SK-N-SH treated with all-trans-retinoic acid at 6 μM for 48 hours (cell line): ENCODE measurements around the gene UIMC1.
"Not testable (repeated sequence)": the region's sequence is repeated elsewhere in the genome, so short reads cannot be mapped to it uniquely, and the experiment has no call there.

Experiments used
- ATAC-seq: fragments of 200-7000 bp; cut with Tn5 transposase; 3 replicates; pipeline ENCODE4 v1.9.1; 2020; ENCODE audit warnings: mild to moderate bottlenecking, moderate library complexity
- BACH2 ChIP-seq: fragments of 250-450 bp; sonication (Bioruptor Pico); IDR thresholded peaks from 2 replicates; pipeline ENCODE4 v1.9.0; 2021; ENCODE audit warnings: mild to moderate bottlenecking, borderline replicate concordance
- ESRRG ChIP-seq: fragments of 250-450 bp; sonication (Bioruptor Pico); IDR thresholded peaks from 2 replicates; pipeline ENCODE4 v1.6.1; 2021; ENCODE audit warnings: mild to moderate bottlenecking
- GLIS3 ChIP-seq: fragments of 250-450 bp; sonication (Bioruptor Pico); IDR thresholded peaks from 2 replicates; pipeline ENCODE4 v1.5.0; 2020; ENCODE audit warnings: mild to moderate bottlenecking, moderate library complexity
- ISL1 ChIP-seq: fragments of 250-450 bp; sonication (Bioruptor Pico); IDR thresholded peaks from 2 replicates; pipeline ENCODE4 v2.1.2; 2022; ENCODE audit warnings: mild to moderate bottlenecking, moderate library complexity
- OSR1 ChIP-seq: fragments of 250-450 bp; sonication (Bioruptor Pico); IDR thresholded peaks from 2 replicates; pipeline ENCODE4 v1.8.0; 2022; ENCODE audit warnings: moderate library complexity, mild to moderate bottlenecking, inconsistent platforms
- PPARA ChIP-seq: fragments of 250-450 bp; sonication (Bioruptor Pico); IDR thresholded peaks from 2 replicates; pipeline ENCODE4 v1.5.0; 2020; ENCODE audit warnings: mild to moderate bottlenecking, borderline replicate concordance
- SNAI2 ChIP-seq: fragments of 250-450 bp; sonication (Bioruptor Pico); IDR thresholded peaks from 2 replicates; pipeline ENCODE4 v1.5.0; 2020; ENCODE audit warnings: mild to moderate bottlenecking, moderate library complexity
- TCF4 ChIP-seq: fragments of 250-450 bp; sonication (Bioruptor Pico); IDR thresholded peaks from 2 replicates; pipeline ENCODE4 v1.8.0; 2021; ENCODE audit warnings: mild to moderate bottlenecking, moderate library complexity, borderline replicate concordance
- TOX ChIP-seq: fragments of 250-450 bp; sonication (Bioruptor Pico); IDR thresholded peaks from 2 replicates; pipeline ENCODE4 v1.8.0; 2021; ENCODE audit warnings: mild to moderate bottlenecking, moderate library complexity, borderline replicate concordance
- ZFP3 ChIP-seq: fragments of 250-450 bp; sonication (Bioruptor Pico); IDR thresholded peaks from 2 replicates; pipeline ENCODE4 v1.5.0; 2020; ENCODE audit warnings: mild to moderate bottlenecking, moderate library complexity
- ZFP30 ChIP-seq: fragments of 450-650 bp; formaldehyde crosslinking; IDR thresholded peaks from 2 replicates; pipeline ENCODE4 v1.5.0; 2022; ENCODE audit warnings: mild to moderate bottlenecking, moderate library complexity
- ZNF70 ChIP-seq: fragments of 450-650 bp; formaldehyde crosslinking; IDR thresholded peaks from 2 replicates; pipeline ENCODE4 v1.5.0; 2020; ENCODE audit warnings: mild to moderate bottlenecking, moderate library complexity
- ZNF8 ChIP-seq: fragments of 450-650 bp; formaldehyde crosslinking; IDR thresholded peaks from 2 replicates; pipeline ENCODE4 v1.5.0; 2020; ENCODE audit warnings: mild to moderate bottlenecking, moderate library complexity
- TF ChIP-seq, protein P1 (sequence below): fragments of 250-450 bp; sonication (Bioruptor Pico); IDR thresholded peaks from 2 replicates; pipeline ENCODE4 v1.8.0; 2021; ENCODE audit warnings: low read depth, mild to moderate bottlenecking, moderate library complexity, borderline replicate concordance
- TF ChIP-seq, protein P2 (sequence below): fragments of 250-450 bp; sonication (Bioruptor Pico); IDR thresholded peaks from 2 replicates; pipeline ENCODE4 v1.8.0; 2020; ENCODE audit warnings: mild to moderate bottlenecking, moderate library complexity, borderline replicate concordance
- TF ChIP-seq, protein P3 (sequence below): fragments of 250-450 bp; sonication (Bioruptor Pico); IDR thresholded peaks from 2 replicates; pipeline ENCODE4 v1.5.1; 2021; ENCODE audit warnings: mild to moderate bottlenecking, moderate library complexity
- TF ChIP-seq, protein P4 (sequence below): fragments of 250-450 bp; sonication (Bioruptor Pico); IDR thresholded peaks from 2 replicates; pipeline ENCODE4 v1.5.1; 2020; ENCODE audit warnings: low read depth, mild to moderate bottlenecking, moderate library complexity
- TF ChIP-seq, protein P5 (sequence below): fragments of 250-450 bp; sonication (Bioruptor Pico); IDR thresholded peaks from 2 replicates; pipeline ENCODE4 v1.5.0; 2020; ENCODE audit warnings: mild to moderate bottlenecking, moderate library complexity

The UIMC1 gene

DNA sequence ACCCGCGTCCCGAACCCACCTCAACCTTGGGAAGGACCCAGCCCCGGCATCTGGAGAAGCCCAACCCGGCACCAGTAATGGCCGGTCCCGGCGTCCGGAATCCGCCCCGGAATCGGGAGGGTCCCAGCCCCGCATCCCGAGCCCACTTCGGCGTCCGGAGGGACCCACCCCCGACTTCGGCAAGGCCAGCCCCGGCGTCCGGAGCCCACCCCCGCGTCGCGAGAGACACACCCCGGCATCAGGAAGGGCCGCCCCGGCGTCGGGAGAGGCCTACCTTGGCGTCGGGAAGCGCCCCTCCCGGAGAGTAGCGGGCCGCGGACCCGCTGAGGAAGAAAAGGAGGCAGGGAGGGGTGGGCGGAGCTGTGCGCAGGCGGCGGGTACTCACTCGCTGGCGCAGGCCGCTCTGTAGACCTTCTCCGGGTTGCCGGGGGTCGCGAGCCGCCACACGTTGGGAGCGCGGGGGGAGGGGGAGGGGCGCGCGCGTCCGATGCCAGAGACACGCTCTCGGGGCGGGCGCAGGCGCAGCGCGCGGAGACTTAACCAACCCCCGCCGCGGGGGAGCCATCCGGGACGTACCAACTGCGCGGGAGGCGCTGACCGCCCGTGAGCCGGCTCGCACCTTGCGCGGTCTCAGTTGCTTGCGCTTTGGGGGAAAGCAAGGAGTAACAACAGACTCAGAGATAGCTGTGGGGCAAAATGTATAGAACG, at the start of gene UIMC1:
Gene UIMC1, minus strand, starts transcription at position 515 of the 708 bp plus-strand sequence. CDS start 24,164 bp downstream, outside the sequence.
- ATAC-seq, result peak; percentile 88
- TF ChIP-seq, protein P1, sequence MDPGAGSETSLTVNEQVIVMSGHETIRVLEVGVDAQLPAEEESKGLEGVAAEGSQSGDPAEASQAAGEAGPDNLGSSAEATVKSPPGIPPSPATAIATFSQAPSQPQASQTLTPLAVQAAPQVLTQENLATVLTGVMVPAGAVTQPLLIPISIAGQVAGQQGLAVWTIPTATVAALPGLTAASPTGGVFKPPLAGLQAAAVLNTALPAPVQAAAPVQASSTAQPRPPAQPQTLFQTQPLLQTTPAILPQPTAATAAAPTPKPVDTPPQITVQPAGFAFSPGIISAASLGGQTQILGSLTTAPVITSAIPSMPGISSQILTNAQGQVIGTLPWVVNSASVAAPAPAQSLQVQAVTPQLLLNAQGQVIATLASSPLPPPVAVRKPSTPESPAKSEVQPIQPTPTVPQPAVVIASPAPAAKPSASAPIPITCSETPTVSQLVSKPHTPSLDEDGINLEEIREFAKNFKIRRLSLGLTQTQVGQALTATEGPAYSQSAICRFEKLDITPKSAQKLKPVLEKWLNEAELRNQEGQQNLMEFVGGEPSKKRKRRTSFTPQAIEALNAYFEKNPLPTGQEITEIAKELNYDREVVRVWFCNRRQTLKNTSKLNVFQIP, result 0 out of 2 replicates have a peak, but pooled peaks have one; percentile 59
- TF ChIP-seq PPARA (CRISPR knock-in tag), result no peak
- TF ChIP-seq, protein P2, sequence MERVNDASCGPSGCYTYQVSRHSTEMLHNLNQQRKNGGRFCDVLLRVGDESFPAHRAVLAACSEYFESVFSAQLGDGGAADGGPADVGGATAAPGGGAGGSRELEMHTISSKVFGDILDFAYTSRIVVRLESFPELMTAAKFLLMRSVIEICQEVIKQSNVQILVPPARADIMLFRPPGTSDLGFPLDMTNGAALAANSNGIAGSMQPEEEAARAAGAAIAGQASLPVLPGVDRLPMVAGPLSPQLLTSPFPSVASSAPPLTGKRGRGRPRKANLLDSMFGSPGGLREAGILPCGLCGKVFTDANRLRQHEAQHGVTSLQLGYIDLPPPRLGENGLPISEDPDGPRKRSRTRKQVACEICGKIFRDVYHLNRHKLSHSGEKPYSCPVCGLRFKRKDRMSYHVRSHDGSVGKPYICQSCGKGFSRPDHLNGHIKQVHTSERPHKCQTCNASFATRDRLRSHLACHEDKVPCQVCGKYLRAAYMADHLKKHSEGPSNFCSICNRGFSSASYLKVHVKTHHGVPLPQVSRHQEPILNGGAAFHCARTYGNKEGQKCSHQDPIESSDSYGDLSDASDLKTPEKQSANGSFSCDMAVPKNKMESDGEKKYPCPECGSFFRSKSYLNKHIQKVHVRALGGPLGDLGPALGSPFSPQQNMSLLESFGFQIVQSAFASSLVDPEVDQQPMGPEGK (CRISPR knock-in tag), result peak; percentile 68; the same call in 1 of the 2 replicates
- TF ChIP-seq, all 23 proteins: peak for 2

DNA sequence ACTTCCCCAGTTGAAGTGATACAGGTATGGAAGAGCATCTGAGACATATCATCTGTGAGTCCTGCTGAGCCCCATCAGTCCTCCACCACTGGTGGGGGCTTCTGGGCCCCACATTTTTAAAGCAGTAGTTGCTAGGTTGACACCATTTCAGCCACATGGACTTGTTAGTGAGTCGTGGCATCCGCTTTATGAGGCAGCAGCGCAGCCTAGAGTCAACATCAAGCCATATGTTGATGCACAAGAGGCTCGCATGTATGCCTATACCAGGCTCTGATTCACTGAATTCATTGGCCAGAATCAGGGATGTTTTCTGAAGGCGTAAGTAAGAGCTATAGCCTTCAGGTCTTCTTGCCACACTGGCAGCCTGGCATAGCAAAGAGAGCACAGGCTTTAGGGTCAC, 42.7 kb upstream of the UIMC1 start:
- ATAC-seq, result no peak
- TF ChIP-seq GLIS3 (CRISPR knock-in tag), result no peak
- TF ChIP-seq ZFP30 (CRISPR knock-in tag), result no peak
- TF ChIP-seq, protein P1, result no peak
- TF ChIP-seq OSR1 (CRISPR knock-in tag), result no peak
- TF ChIP-seq PPARA (CRISPR knock-in tag), result no peak
- TF ChIP-seq ZNF70 (CRISPR knock-in tag), result no peak
- no peak for TF ChIP-seq ESRRG
- TF ChIP-seq SNAI2 (CRISPR knock-in tag), result no peak
- TF ChIP-seq, protein P2 (CRISPR knock-in tag), result no peak
- no peak for TF ChIP-seq ZFP3
- no peak for TF ChIP-seq TCF4 (CRISPR knock-in tag)
- TF ChIP-seq, protein P3, sequence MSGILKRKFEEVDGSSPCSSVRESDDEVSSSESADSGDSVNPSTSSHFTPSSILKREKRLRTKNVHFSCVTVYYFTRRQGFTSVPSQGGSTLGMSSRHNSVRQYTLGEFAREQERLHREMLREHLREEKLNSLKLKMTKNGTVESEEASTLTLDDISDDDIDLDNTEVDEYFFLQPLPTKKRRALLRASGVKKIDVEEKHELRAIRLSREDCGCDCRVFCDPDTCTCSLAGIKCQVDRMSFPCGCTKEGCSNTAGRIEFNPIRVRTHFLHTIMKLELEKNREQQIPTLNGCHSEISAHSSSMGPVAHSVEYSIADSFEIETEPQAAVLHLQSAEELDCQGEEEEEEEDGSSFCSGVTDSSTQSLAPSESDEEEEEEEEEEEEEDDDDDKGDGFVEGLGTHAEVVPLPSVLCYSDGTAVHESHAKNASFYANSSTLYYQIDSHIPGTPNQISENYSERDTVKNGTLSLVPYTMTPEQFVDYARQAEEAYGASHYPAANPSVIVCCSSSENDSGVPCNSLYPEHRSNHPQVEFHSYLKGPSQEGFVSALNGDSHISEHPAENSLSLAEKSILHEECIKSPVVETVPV (CRISPR knock-in tag), result no peak
- TF ChIP-seq ZNF8 (CRISPR knock-in tag), result no peak
- no peak for TF ChIP-seq BACH2 (CRISPR knock-in tag)

DNA sequence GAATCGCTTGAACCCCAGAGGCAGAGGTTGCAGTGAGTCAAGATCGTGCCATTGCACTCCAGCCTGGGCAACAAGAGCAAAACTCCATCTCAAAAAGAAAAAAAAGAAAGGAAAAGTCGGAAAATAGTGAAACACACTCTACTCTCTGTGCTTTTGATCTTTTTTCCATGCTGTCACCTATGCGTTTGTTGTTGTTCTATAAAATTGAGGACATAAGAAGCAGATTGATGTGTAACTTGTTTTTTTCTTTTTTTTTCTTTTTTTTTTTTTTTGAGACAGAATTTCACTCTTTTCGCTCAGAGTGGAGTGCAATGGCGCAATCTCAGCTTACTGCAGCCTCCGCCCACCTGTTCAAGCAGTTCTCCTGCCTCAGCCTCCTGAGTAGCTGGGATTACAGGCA, 42.0 kb upstream of the UIMC1 start:
- not testable (repeated sequence) for ATAC-seq

DNA sequence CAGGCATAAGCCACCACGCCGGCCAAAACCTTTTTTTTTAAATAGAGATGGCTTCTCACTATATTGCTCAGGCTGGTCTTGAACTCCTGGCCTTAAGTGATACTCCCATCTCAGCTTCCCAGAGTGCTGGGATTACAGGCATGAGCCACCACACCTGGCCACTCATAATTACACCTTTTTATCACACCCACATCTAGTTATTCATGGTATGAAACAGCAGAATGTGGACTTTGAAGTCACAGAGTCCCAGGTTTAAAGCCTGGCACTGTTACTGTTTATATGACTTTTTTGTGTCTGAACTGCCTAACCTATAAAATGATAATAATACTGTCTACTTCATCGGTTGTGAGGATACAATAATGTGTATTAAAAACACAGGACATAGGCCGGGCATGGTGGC, 39.1 kb upstream of the UIMC1 start:
- no peak for ATAC-seq
- no peak for TF ChIP-seq OSR1 (CRISPR knock-in tag)
- TF ChIP-seq TOX (CRISPR knock-in tag), result no peak
- no peak for TF ChIP-seq SNAI2 (CRISPR knock-in tag)
- no peak for TF ChIP-seq ISL1 (CRISPR knock-in tag)
- TF ChIP-seq, protein P4, sequence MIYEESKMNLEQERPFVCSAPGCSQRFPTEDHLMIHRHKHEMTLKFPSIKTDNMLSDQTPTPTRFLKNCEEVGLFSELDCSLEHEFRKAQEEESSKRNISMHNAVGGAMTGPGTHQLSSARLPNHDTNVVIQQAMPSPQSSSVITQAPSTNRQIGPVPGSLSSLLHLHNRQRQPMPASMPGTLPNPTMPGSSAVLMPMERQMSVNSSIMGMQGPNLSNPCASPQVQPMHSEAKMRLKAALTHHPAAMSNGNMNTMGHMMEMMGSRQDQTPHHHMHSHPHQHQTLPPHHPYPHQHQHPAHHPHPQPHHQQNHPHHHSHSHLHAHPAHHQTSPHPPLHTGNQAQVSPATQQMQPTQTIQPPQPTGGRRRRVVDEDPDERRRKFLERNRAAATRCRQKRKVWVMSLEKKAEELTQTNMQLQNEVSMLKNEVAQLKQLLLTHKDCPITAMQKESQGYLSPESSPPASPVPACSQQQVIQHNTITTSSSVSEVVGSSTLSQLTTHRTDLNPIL (CRISPR knock-in tag), result no peak
- TF ChIP-seq ZFP30 (CRISPR knock-in tag), result no peak
- TF ChIP-seq, protein P5, sequence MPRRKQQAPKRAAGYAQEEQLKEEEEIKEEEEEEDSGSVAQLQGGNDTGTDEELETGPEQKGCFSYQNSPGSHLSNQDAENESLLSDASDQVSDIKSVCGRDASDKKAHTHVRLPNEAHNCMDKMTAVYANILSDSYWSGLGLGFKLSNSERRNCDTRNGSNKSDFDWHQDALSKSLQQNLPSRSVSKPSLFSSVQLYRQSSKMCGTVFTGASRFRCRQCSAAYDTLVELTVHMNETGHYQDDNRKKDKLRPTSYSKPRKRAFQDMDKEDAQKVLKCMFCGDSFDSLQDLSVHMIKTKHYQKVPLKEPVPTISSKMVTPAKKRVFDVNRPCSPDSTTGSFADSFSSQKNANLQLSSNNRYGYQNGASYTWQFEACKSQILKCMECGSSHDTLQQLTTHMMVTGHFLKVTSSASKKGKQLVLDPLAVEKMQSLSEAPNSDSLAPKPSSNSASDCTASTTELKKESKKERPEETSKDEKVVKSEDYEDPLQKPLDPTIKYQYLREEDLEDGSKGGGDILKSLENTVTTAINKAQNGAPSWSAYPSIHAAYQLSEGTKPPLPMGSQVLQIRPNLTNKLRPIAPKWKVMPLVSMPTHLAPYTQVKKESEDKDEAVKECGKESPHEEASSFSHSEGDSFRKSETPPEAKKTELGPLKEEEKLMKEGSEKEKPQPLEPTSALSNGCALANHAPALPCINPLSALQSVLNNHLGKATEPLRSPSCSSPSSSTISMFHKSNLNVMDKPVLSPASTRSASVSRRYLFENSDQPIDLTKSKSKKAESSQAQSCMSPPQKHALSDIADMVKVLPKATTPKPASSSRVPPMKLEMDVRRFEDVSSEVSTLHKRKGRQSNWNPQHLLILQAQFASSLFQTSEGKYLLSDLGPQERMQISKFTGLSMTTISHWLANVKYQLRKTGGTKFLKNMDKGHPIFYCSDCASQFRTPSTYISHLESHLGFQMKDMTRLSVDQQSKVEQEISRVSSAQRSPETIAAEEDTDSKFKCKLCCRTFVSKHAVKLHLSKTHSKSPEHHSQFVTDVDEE (CRISPR knock-in tag), result no peak
- no peak for TF ChIP-seq ZFP3
- TF ChIP-seq, protein P2 (CRISPR knock-in tag), result no peak
